GM12878 (cell line): ENCODE data around the gene APPBP2. TPM values are rescaled to one million over a fixed set of nuclear protein-coding genes. Genes with fewer than 3 reads are reported as not detected.

Experiments used
- ATAC-seq: fragments of 200-7000 bp; cut with Tn5 transposase; 3 replicates; pipeline ENCODE4 v1.9.1; 2020; ENCODE audit warnings: mild to moderate bottlenecking, moderate library complexity
- BruUV-seq: library from RNA; stranded (reverse); fragments of 400-500 nt; replicated peaks from 2 replicates; lab custom pipeline; 2021; lab: Mats Ljungman, UMichigan
- CTCF ChIA-PET: fragments of 300-600 bp; sonication (Branson Sonifier 250); formaldehyde crosslinking; extraction: SDS; loops from one replicate; lab custom pipeline; 2021; ENCODE audit warnings: inconsistent platforms; lab: Yijun Ruan, JAX
- POLR2A ChIA-PET: fragments of 350-600 bp; formaldehyde crosslinking; extraction: SDS; loops from one replicate; lab custom pipeline; 2021; ENCODE audit warnings: inconsistent platforms; lab: Charles Lee
- RAD21 ChIA-PET: fragments of 300-600 bp; sonication (Branson Sonifier 250); formaldehyde crosslinking; loops from one replicate; lab custom pipeline; 2023; ENCODE audit warnings: antibody characterized with exemption; ENCODE audit not compliant: unreplicated experiment; lab: Charles Lee
- SMC1A ChIA-PET: fragments of 300-600 bp; sonication (Branson Sonifier 250); formaldehyde crosslinking; loops from one replicate; lab custom pipeline; 2023; ENCODE audit not compliant: unreplicated experiment, uncharacterized antibody; lab: Charles Lee
- DNase-seq: peaks from one replicate; pipeline ENCODE4 v3.0.0-alpha.2; 2011; ENCODE audit warnings: low read depth, low spot score
- FAIRE-seq: peaks from 3 replicates; lab custom pipeline; 2011; peaks lifted over from hg19 to GRCh38; lab: Jason Lieb, UNC
- H2AFZ ChIP-seq: 2 replicates; pipeline ENCODE4 v1.6.0; 2011; ENCODE audit warnings: low read depth, low read length, control low read depth; ENCODE audit not compliant: control insufficient read depth
- H3K27ac ChIP-seq: 2 replicates; pipeline ENCODE4 v1.5.1; 2011; ENCODE audit warnings: control low read depth; ENCODE audit not compliant: control insufficient read depth, insufficient read depth
- H3K27me3 ChIP-seq, 2 experiments: replicated peaks in 1 of 2; 2 replicates each; pipeline versions ENCODE4 v1.6.0 to v1.6.1; 2011; ENCODE audit warnings: low read length in 1 of 2; ENCODE audit not compliant: control insufficient read depth in 2 of 2, insufficient read depth in 2 of 2
- H3K36me3 ChIP-seq, 2 experiments: 2 replicates each; pipeline ENCODE4 v1.5.1; 2011; ENCODE audit warnings: low read length in 1 of 2; ENCODE audit not compliant: control insufficient read depth in 2 of 2, insufficient read depth in 2 of 2
- H3K4me1 ChIP-seq: 2 replicates; pipeline ENCODE4 v1.6.1; 2011; ENCODE audit warnings: mild to moderate bottlenecking, low read length, moderate library complexity, mixed read lengths; ENCODE audit not compliant: control insufficient read depth, insufficient read depth
- H3K4me2 ChIP-seq: 2 replicates; pipeline ENCODE4 v1.6.0; 2011; ENCODE audit warnings: control low read depth; ENCODE audit not compliant: control insufficient read depth, insufficient read depth
- H3K4me3 ChIP-seq: fragments of 200-600 bp; sonication (generic); 2 replicates; pipeline ENCODE4 v1.5.1; 2016
- H3K79me2 ChIP-seq: 2 replicates; pipeline ENCODE4 v1.6.0; 2011; ENCODE audit warnings: low read length; ENCODE audit not compliant: control insufficient read depth, insufficient read depth
- H3K9ac ChIP-seq: 2 replicates; pipeline ENCODE4 v1.8.0; 2011; ENCODE audit warnings: low read length, control low read depth, mixed read lengths; ENCODE audit not compliant: control insufficient read depth, insufficient read depth
- H3K9me3 ChIP-seq: replicated peaks from 3 replicates; pipeline ENCODE4 v1.5.1; 2011; ENCODE audit warnings: mild to moderate bottlenecking, low read length; ENCODE audit not compliant: control insufficient read depth, insufficient read depth
- H4K20me1 ChIP-seq: 2 replicates; pipeline ENCODE4 v1.6.0; 2011; ENCODE audit not compliant: control insufficient read depth, insufficient read depth
- BACH1 ChIP-seq: fragments of 450-650 bp; IDR thresholded peaks from 2 replicates; pipeline ENCODE4 v1.6.1; 2017; ENCODE audit warnings: mild to moderate bottlenecking, borderline replicate concordance
- CBX3 ChIP-seq: fragments of 200-600 bp; sonication (generic); IDR thresholded peaks from 2 replicates; pipeline ENCODE4 v1.6.1; 2016; ENCODE audit warnings: low read depth, borderline replicate concordance
- ETV6 ChIP-seq, 2 experiments: fragments of 450-650 bp in 1 of 2; IDR thresholded peaks in 1 of 2; conservative IDR thresholded peaks in 1 of 2; 2 replicates each; pipeline ENCODE4 v1.6.1; 2014; ENCODE audit warnings: antibody characterized with exemption in 1 of 2, borderline replicate concordance in 1 of 2, low read depth in 1 of 2, mild to moderate bottlenecking in 1 of 2, moderate library complexity in 1 of 2
- NFXL1 ChIP-seq: fragments of 450-650 bp; IDR thresholded peaks from 2 replicates; pipeline ENCODE4 v1.6.1; 2017; ENCODE audit warnings: antibody characterized with exemption, mild to moderate bottlenecking, borderline replicate concordance
- NR2F1 ChIP-seq: fragments of 450-650 bp; conservative IDR thresholded peaks from 2 replicates; pipeline ENCODE4 v1.6.1; 2017; ENCODE audit warnings: mild to moderate bottlenecking
- PAX5 ChIP-seq: IDR thresholded peaks from 2 replicates; pipeline ENCODE4 v1.6.1; 2011; ENCODE audit warnings: low read depth, low read length, borderline replicate concordance
- PAX8 ChIP-seq: fragments of 450-650 bp; IDR thresholded peaks from 2 replicates; pipeline ENCODE4 v1.6.1; 2017; ENCODE audit warnings: mild to moderate bottlenecking, moderate library complexity
- PML ChIP-seq: IDR thresholded peaks from 2 replicates; pipeline ENCODE4 v1.6.1; 2012; ENCODE audit warnings: low read length, inconsistent platforms
- POLR2AphosphoS2 ChIP-seq: IDR thresholded peaks from 2 replicates; pipeline ENCODE4 v1.6.1; 2011; ENCODE audit warnings: low read depth, mild to moderate bottlenecking, low read length, improper control_type of control experiment, moderate library complexity
- SP1 ChIP-seq: IDR thresholded peaks from one replicate; pipeline ENCODE4 v1.6.1; 2011; ENCODE audit warnings: low read depth, low read length
- ZNF274 ChIP-seq: IDR thresholded peaks from one replicate; pipeline ENCODE4 v1.8.0; 2011; ENCODE audit not compliant: insufficient read length, insufficient read depth
- WGBS: methylation state at CpG from one replicate; pipeline ENCODE4 v1.1.6; 2016; ENCODE audit warnings: low lambda C conversion rate; ENCODE audit not compliant: insufficient replicate concordance, insufficient coverage; ENCODE audit errors: missing lambda C conversion rate; 5-methylcytosine and 5-hydroxymethylcytosine counted together
- in situ Hi-C: fragments of 300-500 bp; cut with MboI; formaldehyde crosslinking; loops from 9 replicates; pipeline ENCODE4 v1.14.3; 2018; ENCODE audit warnings: mixed read lengths
- intact Hi-C: fragments of 100-400 bp; cut with micrococcal nuclease; formaldehyde crosslinking; loops from one replicate; pipeline ENCODE4 v1.14.2; 2022; ENCODE audit not compliant: unreplicated experiment
- polyA plus RNA-seq, 11 experiments: library from polyadenylated mRNA; depleted of rRNA in 4 of 11; unstranded in 6 of 11; stranded (reverse) in 5 of 11; fragments of >200 nt; fragmentation: Nextera tagmentation in 4 of 11; fragmentation: Illumina TruSeq in 1 of 11; extraction: Ambion mirVana in 4 of 11; extraction: Trizol in 1 of 11; gene quantifications; 1 replicate in 1 of 11; 2 replicates in 10 of 11; pipeline versions ENCODE4 v1.2.1 to v1.2.3, GENCODE V29; 2011 to 2016; ENCODE audit warnings: inconsistent platforms in 2 of 11, missing spikeins in 2 of 11, low read depth in 1 of 11
- total RNA-seq, 4 experiments: library from RNA; depleted of rRNA in 3 of 4; stranded (reverse); fragments of >200 nt in 3 of 4; fragmentation: Illumina TruSeq in 1 of 4; extraction: Trizol in 1 of 4; gene quantifications; 2 replicates each; pipeline versions ENCODE4 v1.2.1 to v1.2.3, GENCODE V29; 2013 to 2021

APPBP2 gene
- total and polyA plus RNA-seq, 10 of the 15 experiments (the other 5 are each of a cell fraction or from before 2014, with no cell fraction given) = 4.3 to 30.8 (median 13.1) TPM

GRCh38 chr17:60508384-60508980, 17.6 kb downstream of the APPBP2 start:
- ATAC-seq = peak; percentile 40
- peak in 1 of 2 experiments; percentile 34; a peak in 1 of 4 replicates for TF ChIP-seq ETV6 (conservative IDR thresholded peaks at IDR 0.05 in 1 of 2, IDR thresholded peaks at IDR 0.05 in 1 of 2; ENCODE audit: borderline replicate concordance in 1 of 2, low read depth in 1 of 2)
- no peak for TF ChIP-seq ZNF274
- TF ChIP-seq, all 136 proteins: peak for 1
- BruUV-seq = no TSS peak
- Histone ChIP-seq H3K9me3 (no peaks in the 10 kb centered on the region), H2AFZ (no peak overlapping the region), H4K20me1 (peaks cover 9% of the 10 kb centered on the region; the same call in 1 of the 2 replicates), H3K27me3 (no peaks in the 10 kb centered on the region), H3K4me3 (no peak overlapping the region), H3K9ac (no peak overlapping the region), H3K4me1 (no peaks in the 10 kb centered on the region), H3K4me2 (no peak overlapping the region; the same call in 1 of the 2 replicates), H3K79me2 (peaks cover 13% of the 10 kb centered on the region), H3K27ac (peak overlapping the region; percentile 19; the same call in 1 of the 2 replicates), H3K36me3 (peaks cover 0 to 6% of the 10 kb centered on the region in 2 experiments; a peak in 2 of 4 replicates)
- in situ Hi-C loops (no loop called here), intact Hi-C loops (no loop called here)
- ChIA-PET RAD21 (no interaction called here), SMC1A (interaction anchor here (0.8 to 2.0 kb wide), 3 partner anchors 15 to 98 kb away, joined by 3 to 7 read pairs (median 3); no protein-coding TSS in a partner anchor), POLR2A (no interaction called here), CTCF (no interaction called here)
- DNase-seq (no peak), FAIRE-seq (peak; percentile 7)
- WGBS = 0% methylated on average over 1 of the region's 1 CpG

GRCh38 chr17:60506312-60506711, 19.7 kb downstream of the APPBP2 start:
- 94% methylated on average over 1 of the region's 1 CpG for WGBS
- POLR2A ChIA-PET = no interaction called here

More at GRCh38 chr17:60506312-60506711, 19.7 kb downstream of the APPBP2 start:
- in situ Hi-C loops = no loop called here
- ChIA-PET RAD21 (interaction anchor here (0.6 kb wide), 1 partner anchor 192 kb away, joined by 3 read pairs; no protein-coding TSS in a partner anchor), SMC1A (interaction anchor here (0.6 kb wide), 1 partner anchor 242 kb away, joined by 3 read pairs; no protein-coding TSS in a partner anchor), CTCF (interaction anchor here (1.4 kb wide), 1 partner anchor 17 kb away, joined by 9 read pairs; no protein-coding TSS in a partner anchor)
- Histone ChIP-seq H2AFZ (no peak overlapping the region), H4K20me1 (peaks cover 5% of the 10 kb centered on the region; the same call in 1 of the 2 replicates), H3K27ac (no peak overlapping the region), H3K4me3 (no peak overlapping the region), H3K79me2 (peaks cover 13% of the 10 kb centered on the region), H3K4me1 (no peaks in the 10 kb centered on the region)
- no peak for FAIRE-seq
- intact Hi-C loops = no loop called here
- TF ChIP-seq SP1 = no peak
- peak in 1 of 2 experiments; percentile 37; a peak in 1 of 4 replicates for TF ChIP-seq ETV6 (conservative IDR thresholded peaks at IDR 0.05 in 1 of 2, IDR thresholded peaks at IDR 0.05 in 1 of 2; ENCODE audit: borderline replicate concordance in 1 of 2, low read depth in 1 of 2)
- TF ChIP-seq NR2F1 = no peak
- TF ChIP-seq BACH1 = no peak
- no peak for TF ChIP-seq PML
- 0 out of 2 replicates have a peak, but pooled peaks have one; percentile 15 for TF ChIP-seq NFXL1
- TF ChIP-seq PAX5 = no peak
- no peak for TF ChIP-seq PAX8
- no peak for TF ChIP-seq CBX3
- no peak for TF ChIP-seq POLR2AphosphoS2
- TF ChIP-seq, all 136 proteins: peak for 2
- H3K9ac ChIP-seq = no peak overlapping the region
- peaks cover 0 to 3% of the 10 kb centered on the region in 2 experiments; a peak in 1 of 4 replicates for H3K36me3 ChIP-seq
- H3K4me2 ChIP-seq = no peak overlapping the region
- ATAC-seq (no peak), DNase-seq (no peak)
- BruUV-seq = no TSS peak
- H3K27me3 ChIP-seq = no peaks in the 10 kb centered on the region
- H3K9me3 ChIP-seq = no peaks in the 10 kb centered on the region
